Right lobe of liver (tissue), 4 donors: ENCODE measurements around the gene PTAR1.

Experiments
- POLR2A ChIP-seq: fragments of 450-650 bp; IDR thresholded peaks from one replicate; pipeline ENCODE4 v1.6.1; 2017; ENCODE audit warnings: antibody characterized with exemption, mild to moderate bottlenecking
- TF ChIP-seq, protein P1 (sequence below), 4 donors: fragments of 200-600 bp in 3 of 4; fragments of 450-650 bp in 1 of 4; IDR thresholded peaks; one replicate each; pipeline versions ENCODE4 v1.5.1 to v1.8.0; 2016 to 2022; ENCODE audit warnings: antibody characterized with exemption in 4 of 4, mild to moderate bottlenecking in 2 of 4
- donor health status: DM: no; HTN: no; CAD: no.
- donor health status: DM: no; HTN: no; CAD: no.
- donor health status: DM: no; HTN: yes; CAD: no.

GRCh38 chr9:69674112-69674685 is 85.6 kb downstream of the PTAR1 start:
- TF ChIP-seq, protein P1, sequence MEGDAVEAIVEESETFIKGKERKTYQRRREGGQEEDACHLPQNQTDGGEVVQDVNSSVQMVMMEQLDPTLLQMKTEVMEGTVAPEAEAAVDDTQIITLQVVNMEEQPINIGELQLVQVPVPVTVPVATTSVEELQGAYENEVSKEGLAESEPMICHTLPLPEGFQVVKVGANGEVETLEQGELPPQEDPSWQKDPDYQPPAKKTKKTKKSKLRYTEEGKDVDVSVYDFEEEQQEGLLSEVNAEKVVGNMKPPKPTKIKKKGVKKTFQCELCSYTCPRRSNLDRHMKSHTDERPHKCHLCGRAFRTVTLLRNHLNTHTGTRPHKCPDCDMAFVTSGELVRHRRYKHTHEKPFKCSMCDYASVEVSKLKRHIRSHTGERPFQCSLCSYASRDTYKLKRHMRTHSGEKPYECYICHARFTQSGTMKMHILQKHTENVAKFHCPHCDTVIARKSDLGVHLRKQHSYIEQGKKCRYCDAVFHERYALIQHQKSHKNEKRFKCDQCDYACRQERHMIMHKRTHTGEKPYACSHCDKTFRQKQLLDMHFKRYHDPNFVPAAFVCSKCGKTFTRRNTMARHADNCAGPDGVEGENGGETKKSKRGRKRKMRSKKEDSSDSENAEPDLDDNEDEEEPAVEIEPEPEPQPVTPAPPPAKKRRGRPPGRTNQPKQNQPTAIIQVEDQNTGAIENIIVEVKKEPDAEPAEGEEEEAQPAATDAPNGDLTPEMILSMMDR (IDR thresholded peaks at IDR 0.05), result no peak
- TF ChIP-seq POLR2A, result no peak
